GM12878 (cell line): ENCODE results near the gene MAP3K5. TPM values are rescaled to one million over a fixed set of nuclear protein-coding genes. Genes with fewer than 3 reads are reported as not detected.

Experiments
- ATAC-seq: fragments of 200-7000 bp; cut with Tn5 transposase; 3 replicates; pipeline ENCODE4 v1.9.1; 2020; ENCODE audit warnings: mild to moderate bottlenecking, moderate library complexity
- BruUV-seq: library from RNA; stranded (reverse); fragments of 400-500 nt; replicated peaks from 2 replicates; lab custom pipeline; 2021; lab: Mats Ljungman, UMichigan
- CTCF ChIA-PET: fragments of 300-600 bp; sonication (Branson Sonifier 250); formaldehyde crosslinking; extraction: SDS; loops from one replicate; lab custom pipeline; 2021; ENCODE audit warnings: inconsistent platforms; lab: Yijun Ruan, JAX
- POLR2A ChIA-PET: fragments of 350-600 bp; formaldehyde crosslinking; extraction: SDS; loops from one replicate; lab custom pipeline; 2021; ENCODE audit warnings: inconsistent platforms; lab: Charles Lee
- RAD21 ChIA-PET: fragments of 300-600 bp; sonication (Branson Sonifier 250); formaldehyde crosslinking; loops from one replicate; lab custom pipeline; 2023; ENCODE audit warnings: antibody characterized with exemption; ENCODE audit not compliant: unreplicated experiment; lab: Charles Lee
- SMC1A ChIA-PET: fragments of 300-600 bp; sonication (Branson Sonifier 250); formaldehyde crosslinking; loops from one replicate; lab custom pipeline; 2023; ENCODE audit not compliant: unreplicated experiment, uncharacterized antibody; lab: Charles Lee
- DNase-seq: peaks from one replicate; pipeline ENCODE4 v3.0.0-alpha.2; 2011; ENCODE audit warnings: low read depth, low spot score
- FAIRE-seq: peaks from 3 replicates; lab custom pipeline; 2011; peaks lifted over from hg19 to GRCh38; lab: Jason Lieb, UNC
- H2AFZ ChIP-seq: 2 replicates; pipeline ENCODE4 v1.6.0; 2011; ENCODE audit warnings: low read depth, low read length, control low read depth; ENCODE audit not compliant: control insufficient read depth
- H3K27ac ChIP-seq: 2 replicates; pipeline ENCODE4 v1.5.1; 2011; ENCODE audit warnings: control low read depth; ENCODE audit not compliant: control insufficient read depth, insufficient read depth
- H3K27me3 ChIP-seq, 2 experiments: replicated peaks in 1 of 2; 2 replicates each; pipeline versions ENCODE4 v1.6.0 to v1.6.1; 2011; ENCODE audit warnings: low read length in 1 of 2; ENCODE audit not compliant: control insufficient read depth in 2 of 2, insufficient read depth in 2 of 2
- H3K36me3 ChIP-seq, 2 experiments: 2 replicates each; pipeline ENCODE4 v1.5.1; 2011; ENCODE audit warnings: low read length in 1 of 2; ENCODE audit not compliant: control insufficient read depth in 2 of 2, insufficient read depth in 2 of 2
- H3K4me1 ChIP-seq: 2 replicates; pipeline ENCODE4 v1.6.1; 2011; ENCODE audit warnings: mild to moderate bottlenecking, low read length, moderate library complexity, mixed read lengths; ENCODE audit not compliant: control insufficient read depth, insufficient read depth
- H3K4me2 ChIP-seq: 2 replicates; pipeline ENCODE4 v1.6.0; 2011; ENCODE audit warnings: control low read depth; ENCODE audit not compliant: control insufficient read depth, insufficient read depth
- H3K4me3 ChIP-seq: fragments of 200-600 bp; sonication (generic); 2 replicates; pipeline ENCODE4 v1.5.1; 2016
- H3K79me2 ChIP-seq: 2 replicates; pipeline ENCODE4 v1.6.0; 2011; ENCODE audit warnings: low read length; ENCODE audit not compliant: control insufficient read depth, insufficient read depth
- H3K9ac ChIP-seq: 2 replicates; pipeline ENCODE4 v1.8.0; 2011; ENCODE audit warnings: low read length, control low read depth, mixed read lengths; ENCODE audit not compliant: control insufficient read depth, insufficient read depth
- H3K9me3 ChIP-seq: replicated peaks from 3 replicates; pipeline ENCODE4 v1.5.1; 2011; ENCODE audit warnings: mild to moderate bottlenecking, low read length; ENCODE audit not compliant: control insufficient read depth, insufficient read depth
- H4K20me1 ChIP-seq: 2 replicates; pipeline ENCODE4 v1.6.0; 2011; ENCODE audit not compliant: control insufficient read depth, insufficient read depth
- BRCA1 ChIP-seq: IDR thresholded peaks from 2 replicates; pipeline ENCODE4 v1.6.1; 2011; ENCODE audit warnings: low read depth, low read length, improper control_type of control experiment
- CREM ChIP-seq: IDR thresholded peaks from 2 replicates; pipeline ENCODE4 v1.6.1; 2014; ENCODE audit warnings: antibody characterized with exemption, low read depth
- DPF2 ChIP-seq: fragments of 450-650 bp; IDR thresholded peaks from 2 replicates; pipeline ENCODE4 v1.6.1; 2017; ENCODE audit warnings: mild to moderate bottlenecking
- EGR1 ChIP-seq, 2 experiments: IDR thresholded peaks; 1 replicate in 1 of 2; 2 replicates in 1 of 2; pipeline ENCODE4 v1.6.1; 2011 to 2012; ENCODE audit warnings: low read depth in 2 of 2, low read length in 2 of 2, borderline replicate concordance in 1 of 2, mild to moderate bottlenecking in 1 of 2, moderate library complexity in 1 of 2
- LARP7 ChIP-seq: fragments of 450-650 bp; IDR thresholded peaks from 2 replicates; pipeline ENCODE4 v1.6.1; 2017; ENCODE audit warnings: mild to moderate bottlenecking
- NFYB ChIP-seq: IDR thresholded peaks from 2 replicates; pipeline ENCODE4 v1.6.1; 2011; ENCODE audit warnings: low read depth, mild to moderate bottlenecking, low read length, improper control_type of control experiment, moderate library complexity; ENCODE audit not compliant: insufficient read depth
- NR2C2 ChIP-seq: IDR thresholded peaks from 2 replicates; pipeline ENCODE4 v1.6.1; 2011; ENCODE audit warnings: borderline replicate concordance, low read depth; ENCODE audit not compliant: control insufficient read depth, insufficient read length
- YY1 ChIP-seq: IDR thresholded peaks from 2 replicates; pipeline ENCODE4 v1.6.1; 2011; ENCODE audit warnings: low read depth, mild to moderate bottlenecking, low read length
- ZNF217 ChIP-seq: fragments of 450-650 bp; IDR thresholded peaks from 2 replicates; pipeline ENCODE4 v1.6.1; 2017; ENCODE audit warnings: antibody characterized with exemption, mild to moderate bottlenecking
- ZNF622 ChIP-seq: fragments of 450-650 bp; IDR thresholded peaks from 2 replicates; pipeline ENCODE4 v1.6.1; 2017; ENCODE audit warnings: mild to moderate bottlenecking, inconsistent platforms
- in situ Hi-C: fragments of 300-500 bp; cut with MboI; formaldehyde crosslinking; loops from 9 replicates; pipeline ENCODE4 v1.14.3; 2018; ENCODE audit warnings: mixed read lengths
- intact Hi-C: fragments of 100-400 bp; cut with micrococcal nuclease; formaldehyde crosslinking; loops from one replicate; pipeline ENCODE4 v1.14.2; 2022; ENCODE audit not compliant: unreplicated experiment
- polyA plus RNA-seq, 11 experiments: library from polyadenylated mRNA; depleted of rRNA in 4 of 11; unstranded in 6 of 11; stranded (reverse) in 5 of 11; fragments of >200 nt; fragmentation: Nextera tagmentation in 4 of 11; fragmentation: Illumina TruSeq in 1 of 11; extraction: Ambion mirVana in 4 of 11; extraction: Trizol in 1 of 11; gene quantifications; 1 replicate in 1 of 11; 2 replicates in 10 of 11; pipeline versions ENCODE4 v1.2.1 to v1.2.3, GENCODE V29; 2011 to 2016; ENCODE audit warnings: inconsistent platforms in 2 of 11, missing spikeins in 2 of 11, low read depth in 1 of 11
- total RNA-seq, 4 experiments: library from RNA; depleted of rRNA in 3 of 4; stranded (reverse); fragments of >200 nt in 3 of 4; fragmentation: Illumina TruSeq in 1 of 4; extraction: Trizol in 1 of 4; gene quantifications; 2 replicates each; pipeline versions ENCODE4 v1.2.1 to v1.2.3, GENCODE V29; 2013 to 2021
- TF ChIP-seq, protein P1 (sequence below): fragments of 450-650 bp; IDR thresholded peaks from 2 replicates; pipeline ENCODE4 v1.6.1; 2017; ENCODE audit warnings: borderline replicate concordance
- TF ChIP-seq, protein P2 (sequence below): fragments of 450-650 bp; IDR thresholded peaks from 2 replicates; pipeline ENCODE4 v1.6.1; 2016; ENCODE audit warnings: mild to moderate bottlenecking
- TF ChIP-seq, protein P3 (sequence below): fragments of 450-650 bp; IDR thresholded peaks from 2 replicates; pipeline ENCODE4 v1.6.1; 2018; ENCODE audit warnings: borderline replicate concordance, mild to moderate bottlenecking; ENCODE audit not compliant: partially characterized antibody
- TF ChIP-seq, protein P4 (sequence below): fragments of 450-650 bp; conservative IDR thresholded peaks from 2 replicates; pipeline ENCODE4 v1.6.1; 2017; ENCODE audit warnings: mild to moderate bottlenecking, moderate library complexity

MAP3K5 gene
- total and polyA plus RNA-seq, 10 of the 15 experiments (the other 5 are each of a cell fraction or from before 2014, with no cell fraction given): 5.4 to 34.3 (median 26.4) TPM

DNA sequence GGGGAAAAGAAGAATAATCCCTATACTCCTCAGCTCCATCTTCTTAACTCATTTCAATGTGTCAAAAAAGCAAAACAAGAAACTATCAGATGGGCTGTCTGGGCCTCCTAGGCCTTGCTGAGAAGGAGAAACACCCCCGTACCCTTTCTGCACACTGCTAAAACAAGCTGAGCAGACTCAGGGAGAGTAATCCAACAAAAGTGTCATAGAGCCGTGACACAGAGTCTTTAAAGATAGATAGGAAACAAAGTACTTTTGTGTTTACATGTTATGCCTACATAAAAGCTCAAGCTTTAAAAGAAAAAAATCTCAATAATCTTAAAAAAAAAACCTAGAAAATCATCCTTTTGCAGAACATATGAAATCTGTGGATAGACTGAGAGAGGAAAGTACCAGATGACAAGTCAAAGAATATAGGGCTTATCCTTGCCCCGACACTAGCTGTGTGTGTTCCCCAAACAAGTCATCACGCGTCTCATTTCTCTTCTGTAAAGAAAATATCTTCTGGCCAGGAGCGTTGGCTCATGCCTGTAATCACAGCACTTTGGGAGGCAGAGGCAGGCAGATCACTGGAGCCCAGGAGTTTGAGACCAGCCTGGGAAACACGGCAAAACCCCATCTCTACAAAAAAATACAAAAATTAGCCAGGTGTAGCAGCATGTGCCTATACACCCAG lies 81.3 kb downstream of the MAP3K5 start (continued):
- TF ChIP-seq, protein P1, sequence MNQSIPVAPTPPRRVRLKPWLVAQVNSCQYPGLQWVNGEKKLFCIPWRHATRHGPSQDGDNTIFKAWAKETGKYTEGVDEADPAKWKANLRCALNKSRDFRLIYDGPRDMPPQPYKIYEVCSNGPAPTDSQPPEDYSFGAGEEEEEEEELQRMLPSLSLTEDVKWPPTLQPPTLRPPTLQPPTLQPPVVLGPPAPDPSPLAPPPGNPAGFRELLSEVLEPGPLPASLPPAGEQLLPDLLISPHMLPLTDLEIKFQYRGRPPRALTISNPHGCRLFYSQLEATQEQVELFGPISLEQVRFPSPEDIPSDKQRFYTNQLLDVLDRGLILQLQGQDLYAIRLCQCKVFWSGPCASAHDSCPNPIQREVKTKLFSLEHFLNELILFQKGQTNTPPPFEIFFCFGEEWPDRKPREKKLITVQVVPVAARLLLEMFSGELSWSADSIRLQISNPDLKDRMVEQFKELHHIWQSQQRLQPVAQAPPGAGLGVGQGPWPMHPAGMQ: no peak

DNA sequence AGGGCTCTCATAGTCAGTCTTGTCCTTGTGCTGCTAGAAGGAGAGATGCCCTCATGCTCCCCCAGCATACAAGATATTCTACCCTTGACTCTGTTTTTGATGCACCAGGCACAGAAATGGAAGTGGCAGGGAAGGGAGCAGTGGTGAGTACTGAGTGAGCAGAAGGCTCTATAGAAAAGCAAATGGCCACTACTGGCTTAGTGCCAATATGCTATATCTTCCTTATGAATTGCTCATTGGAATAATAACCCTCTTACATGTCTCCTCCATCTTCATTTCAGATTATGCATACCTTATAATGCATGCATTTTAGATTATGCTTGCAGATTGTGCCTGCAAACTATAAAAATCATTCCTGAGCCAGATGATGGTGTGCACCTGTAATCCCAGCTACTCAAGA lies 82.8 kb downstream of the MAP3K5 start:
- CTCF ChIA-PET: interaction anchor here (1.0 kb wide), 2 partner anchors 10 to 65 kb away, joined by 3 read pairs; no protein-coding TSS in a partner anchor
- H4K20me1 ChIP-seq: no peaks in the 10 kb centered on the region; the same call in 1 of the 2 replicates
- RAD21 ChIA-PET: interaction anchor here (1.1 kb wide), 1 partner anchor 51 kb away, joined by 3 read pairs; no protein-coding TSS in a partner anchor
- no peak for DNase-seq
- SMC1A ChIA-PET: interaction anchor here (0.7 to 6.0 kb wide), 9 partner anchors 9 to 83 kb away, joined by 3 to 28 read pairs (median 4); partner anchors contain the start of gene MAP3K5
- no peaks in the 10 kb centered on the region for H3K27me3 ChIP-seq
- no peak overlapping the region for H3K9ac ChIP-seq
- TF ChIP-seq ZNF622 (no peak), BRCA1 (no peak), YY1 (no peak), ZNF217 (no peak), NFYB (no peak), EGR1 (IDR thresholded peaks at IDR 0.05; ENCODE audit: borderline replicate concordance in 1 of 2, low read depth in 2 of 2, low read length in 2 of 2) (no peak), NR2C2 (no peak), DPF2 (no peak), CREM (no peak), LARP7 (no peak)
- TF ChIP-seq, protein P2, sequence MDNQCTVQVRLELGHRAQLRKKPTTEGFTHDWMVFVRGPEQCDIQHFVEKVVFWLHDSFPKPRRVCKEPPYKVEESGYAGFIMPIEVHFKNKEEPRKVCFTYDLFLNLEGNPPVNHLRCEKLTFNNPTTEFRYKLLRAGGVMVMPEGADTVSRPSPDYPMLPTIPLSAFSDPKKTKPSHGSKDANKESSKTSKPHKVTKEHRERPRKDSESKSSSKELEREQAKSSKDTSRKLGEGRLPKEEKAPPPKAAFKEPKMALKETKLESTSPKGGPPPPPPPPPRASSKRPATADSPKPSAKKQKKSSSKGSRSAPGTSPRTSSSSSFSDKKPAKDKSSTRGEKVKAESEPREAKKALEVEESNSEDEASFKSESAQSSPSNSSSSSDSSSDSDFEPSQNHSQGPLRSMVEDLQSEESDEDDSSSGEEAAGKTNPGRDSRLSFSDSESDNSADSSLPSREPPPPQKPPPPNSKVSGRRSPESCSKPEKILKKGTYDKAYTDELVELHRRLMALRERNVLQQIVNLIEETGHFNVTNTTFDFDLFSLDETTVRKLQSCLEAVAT: no peak
- TF ChIP-seq, protein P3, sequence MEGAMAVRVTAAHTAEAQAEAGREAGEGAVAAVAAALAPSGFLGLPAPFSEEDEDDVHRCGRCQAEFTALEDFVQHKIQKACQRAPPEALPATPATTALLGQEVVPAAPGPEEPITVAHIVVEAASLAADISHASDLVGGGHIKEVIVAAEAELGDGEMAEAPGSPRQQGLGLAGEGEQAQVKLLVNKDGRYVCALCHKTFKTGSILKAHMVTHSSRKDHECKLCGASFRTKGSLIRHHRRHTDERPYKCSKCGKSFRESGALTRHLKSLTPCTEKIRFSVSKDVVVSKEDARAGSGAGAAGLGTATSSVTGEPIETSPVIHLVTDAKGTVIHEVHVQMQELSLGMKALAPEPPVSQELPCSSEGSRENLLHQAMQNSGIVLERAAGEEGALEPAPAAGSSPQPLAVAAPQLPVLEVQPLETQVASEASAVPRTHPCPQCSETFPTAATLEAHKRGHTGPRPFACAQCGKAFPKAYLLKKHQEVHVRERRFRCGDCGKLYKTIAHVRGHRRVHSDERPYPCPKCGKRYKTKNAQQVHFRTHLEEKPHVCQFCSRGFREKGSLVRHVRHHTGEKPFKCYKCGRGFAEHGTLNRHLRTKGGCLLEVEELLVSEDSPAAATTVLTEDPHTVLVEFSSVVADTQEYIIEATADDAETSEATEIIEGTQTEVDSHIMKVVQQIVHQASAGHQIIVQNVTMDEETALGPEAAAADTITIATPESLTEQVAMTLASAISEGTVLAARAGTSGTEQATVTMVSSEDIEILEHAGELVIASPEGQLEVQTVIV: no peak
- TF ChIP-seq, protein P4, sequence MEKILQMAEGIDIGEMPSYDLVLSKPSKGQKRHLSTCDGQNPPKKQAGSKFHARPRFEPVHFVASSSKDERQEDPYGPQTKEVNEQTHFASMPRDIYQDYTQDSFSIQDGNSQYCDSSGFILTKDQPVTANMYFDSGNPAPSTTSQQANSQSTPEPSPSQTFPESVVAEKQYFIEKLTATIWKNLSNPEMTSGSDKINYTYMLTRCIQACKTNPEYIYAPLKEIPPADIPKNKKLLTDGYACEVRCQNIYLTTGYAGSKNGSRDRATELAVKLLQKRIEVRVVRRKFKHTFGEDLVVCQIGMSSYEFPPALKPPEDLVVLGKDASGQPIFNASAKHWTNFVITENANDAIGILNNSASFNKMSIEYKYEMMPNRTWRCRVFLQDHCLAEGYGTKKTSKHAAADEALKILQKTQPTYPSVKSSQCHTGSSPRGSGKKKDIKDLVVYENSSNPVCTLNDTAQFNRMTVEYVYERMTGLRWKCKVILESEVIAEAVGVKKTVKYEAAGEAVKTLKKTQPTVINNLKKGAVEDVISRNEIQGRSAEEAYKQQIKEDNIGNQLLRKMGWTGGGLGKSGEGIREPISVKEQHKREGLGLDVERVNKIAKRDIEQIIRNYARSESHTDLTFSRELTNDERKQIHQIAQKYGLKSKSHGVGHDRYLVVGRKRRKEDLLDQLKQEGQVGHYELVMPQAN: no peak
- TF ChIP-seq, all 136 proteins: peak for 0
- BruUV-seq: no TSS peak
- H3K36me3 ChIP-seq: peaks cover 7 to 33% of the 10 kb centered on the region in 2 experiments; a peak in 3 of 4 replicates
- POLR2A ChIA-PET: interaction anchor here (1.2 to 2.2 kb wide), 2 partner anchors 54 to 83 kb away, joined by 3 to 5 read pairs; partner anchors contain the start of gene MAP3K5
- intact Hi-C loops: no loop called here
- ATAC-seq (no peak), FAIRE-seq (no peak)
- H3K9me3 ChIP-seq: peaks cover 3% of the 10 kb centered on the region; the same call in 2 of the 3 replicates
- no peak overlapping the region for H2AFZ ChIP-seq
- H3K79me2 ChIP-seq: peaks cover 87% of the 10 kb centered on the region
- no peak overlapping the region for H3K4me2 ChIP-seq
- no peak overlapping the region for H3K27ac ChIP-seq
- in situ Hi-C loops: no loop called here
- no peaks in the 10 kb centered on the region; the same call in 1 of the 2 replicates for H3K4me1 ChIP-seq
- no peak overlapping the region for H3K4me3 ChIP-seq
